HG03103 (cell line): ENCODE data around the gene COA3.

ENCODE experiments used
- ATAC-seq: cut with Tn5 transposase; IDR thresholded peaks from one replicate; pipeline ENCODE4 v1.9.1; 2021; ENCODE audit warnings: low read depth; ENCODE audit not compliant: unreplicated experiment

Gene COA3

DNA sequence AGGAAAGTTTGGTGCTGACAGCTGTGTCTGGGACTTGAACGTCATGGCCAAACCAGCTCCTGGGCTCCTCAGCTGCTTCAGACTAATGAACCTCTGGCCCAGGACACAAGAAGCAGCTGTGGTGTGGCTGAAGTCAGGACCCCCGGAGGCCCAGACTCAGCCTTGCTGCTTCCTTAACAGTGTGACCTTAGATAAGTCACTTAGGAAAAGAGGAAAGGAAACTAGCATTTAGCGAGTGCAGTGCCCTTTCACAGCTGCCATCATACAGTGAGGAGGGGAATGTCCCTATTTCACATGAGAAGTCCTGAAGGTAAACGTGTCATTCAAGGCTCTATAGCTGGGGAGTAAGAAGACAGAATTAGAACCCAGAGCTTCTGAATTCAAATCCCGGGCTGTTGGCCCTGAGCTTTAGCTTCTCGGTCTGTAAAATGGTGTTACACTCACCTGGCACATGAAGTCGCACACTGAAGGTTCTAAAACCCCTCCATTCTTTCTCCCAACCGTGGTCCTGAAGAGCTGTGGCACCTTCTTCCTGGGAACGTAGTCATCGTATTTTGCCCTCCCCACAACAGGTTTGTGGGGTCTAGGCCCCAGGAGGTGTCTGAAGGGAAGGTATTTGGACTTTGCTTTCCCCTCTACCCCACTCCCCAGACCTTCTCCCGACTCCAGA lies 38.4 kb downstream of the COA3 start:
- no peak for ATAC-seq

- no peak for ATAC-seq
Observed at GRCh38 chr17:42754782-42755181, 43.7 kb downstream of the COA3 start.

GRCh38 chr17:42751628-42752027 lies 46.9 kb downstream of the COA3 start:
- ATAC-seq: no peak

GRCh38 chr17:42750739-42751344 lies 47.7 kb downstream of the COA3 start:
- ATAC-seq: no peak

DNA sequence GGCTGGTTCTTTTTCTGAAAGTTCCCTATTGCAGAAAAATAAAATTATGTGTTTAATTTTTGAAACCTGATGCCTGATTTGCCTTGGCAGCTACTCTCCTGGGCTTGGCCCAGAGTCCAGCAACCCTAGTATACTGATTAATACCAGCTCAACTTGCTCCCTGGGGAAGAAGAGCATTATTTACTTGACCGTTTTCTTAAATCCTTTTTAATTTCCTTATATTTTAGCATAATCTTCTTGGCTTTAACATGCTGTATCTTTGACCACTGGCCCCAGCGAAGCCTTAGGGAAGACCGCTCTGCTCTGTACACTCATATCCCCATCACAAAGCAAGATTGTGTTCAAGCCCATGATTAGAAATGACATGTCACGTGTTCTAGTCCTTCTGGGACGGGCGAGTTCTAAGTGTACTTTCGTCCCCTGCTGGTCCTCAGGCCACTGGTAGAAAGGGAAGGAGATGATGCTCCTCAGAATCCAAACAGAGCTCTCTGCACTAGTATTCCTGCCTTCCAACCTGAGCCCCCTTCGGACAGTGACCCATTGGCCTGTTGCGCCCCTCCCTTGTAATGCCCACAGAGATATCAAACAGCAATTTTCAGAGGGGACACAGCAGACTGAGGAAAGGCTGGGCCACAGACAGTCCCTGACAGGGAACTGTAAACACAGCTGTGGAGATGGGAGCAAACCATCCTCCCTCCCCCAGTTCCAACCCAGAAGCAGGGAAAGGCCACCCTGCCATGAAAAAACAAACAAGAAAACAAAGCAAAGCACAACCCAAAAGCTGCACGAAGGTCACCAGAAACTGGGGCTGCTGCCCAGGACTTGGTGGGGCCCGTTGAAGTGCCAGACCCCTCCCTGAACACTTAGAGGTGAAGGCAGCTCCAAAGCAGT lies 49.4 kb downstream of the COA3 start:
- ATAC-seq: no peak

- no peak for ATAC-seq
Observed at GRCh38 chr17:42748202-42748907, 50.1 kb downstream of the COA3 start.
